WTC11 (cell line): ENCODE results near the gene RYR2. TPM values are rescaled to one million over a fixed set of nuclear protein-coding genes. Genes with fewer than 3 reads are reported as not detected.

Experiments
- ATAC-seq: fragments of 200-7000 bp; cut with Tn5 transposase; 2 replicates; pipeline ENCODE4 v1.10.0; 2021; ENCODE audit warnings: mild to moderate bottlenecking, moderate library complexity
- CTCF ChIA-PET: fragments of 300-600 bp; sonication (Branson Sonifier 250); formaldehyde crosslinking; loops from one replicate; lab custom pipeline; 2021; ENCODE audit warnings: antibody characterized with exemption; lab: Charles Lee
- POLR2A ChIA-PET: fragments of 350-600 bp; sonication (Branson Sonifier 250); formaldehyde crosslinking; loops from one replicate; lab custom pipeline; 2021; ENCODE audit warnings: antibody characterized with exemption; lab: Charles Lee
- DNase-seq: peaks from one replicate; pipeline ENCODE4 v3.0.0; 2021; ENCODE audit warnings: low spot score
- H3K27ac Mint-ChIP-seq: 2 replicates; pipeline ENCODE4 v1.8.0; 2021; ENCODE audit warnings: mixed read lengths
- H3K27me3 Mint-ChIP-seq: 2 replicates; pipeline ENCODE4 v1.8.0; 2021; ENCODE audit warnings: low read depth, mild to moderate bottlenecking, moderate library complexity, mixed read lengths
- H3K36me3 Mint-ChIP-seq: 2 replicates; pipeline ENCODE4 v1.8.0; 2021; ENCODE audit warnings: mixed read lengths
- H3K4me1 Mint-ChIP-seq: 2 replicates; pipeline ENCODE4 v1.8.0; 2022; ENCODE audit warnings: mixed read lengths
- H3K4me3 Mint-ChIP-seq: 2 replicates; pipeline ENCODE4 v1.8.0; 2021; ENCODE audit warnings: mild to moderate bottlenecking, moderate library complexity, mixed read lengths
- H3K9me3 Mint-ChIP-seq: 2 replicates; pipeline ENCODE4 v1.8.0; 2021; ENCODE audit warnings: mixed read lengths
- ATF2 ChIP-seq: sonication (generic); formaldehyde crosslinking; IDR thresholded peaks from 2 replicates; pipeline ENCODE4 v1.8.1; 2022; ENCODE audit warnings: low read depth, missing genetic modification reagents, borderline replicate concordance
- ATF3 ChIP-seq: sonication (generic); formaldehyde crosslinking; conservative IDR thresholded peaks from 2 replicates; pipeline ENCODE4 v1.8.1; 2022; ENCODE audit warnings: mild to moderate bottlenecking, missing genetic modification reagents
- CREB1 ChIP-seq: sonication (generic); formaldehyde crosslinking; IDR thresholded peaks from 2 replicates; pipeline ENCODE4 v1.8.0; 2023; ENCODE audit warnings: mild to moderate bottlenecking, missing genetic modification reagents
- E2F1 ChIP-seq: sonication (generic); formaldehyde crosslinking; IDR thresholded peaks from 2 replicates; pipeline ENCODE4 v1.8.0; 2022; ENCODE audit warnings: mild to moderate bottlenecking, missing genetic modification reagents
- ERG ChIP-seq: fragments of 250-450 bp; sonication (Bioruptor Pico); IDR thresholded peaks from 2 replicates; pipeline ENCODE4 v1.8.0; 2021; ENCODE audit warnings: mild to moderate bottlenecking
- FOXK1 ChIP-seq: sonication (generic); formaldehyde crosslinking; IDR thresholded peaks from 2 replicates; pipeline ENCODE4 v1.8.0; 2022; ENCODE audit warnings: mild to moderate bottlenecking, moderate library complexity, missing genetic modification reagents
- FOXP1 ChIP-seq: sonication (generic); formaldehyde crosslinking; IDR thresholded peaks from 2 replicates; pipeline ENCODE4 v1.8.0; 2022; ENCODE audit warnings: missing genetic modification reagents, mild to moderate bottlenecking, moderate library complexity, borderline replicate concordance
- GTF2I ChIP-seq: fragments of 250-450 bp; sonication (Bioruptor Pico); conservative IDR thresholded peaks from 2 replicates; pipeline ENCODE4 v1.4.0; 2021; ENCODE audit warnings: mild to moderate bottlenecking
- JAZF1 ChIP-seq: fragments of 250-450 bp; sonication (Bioruptor Pico); IDR thresholded peaks from 2 replicates; pipeline ENCODE4 v1.9.0; 2021; ENCODE audit warnings: moderate library complexity, mild to moderate bottlenecking, inconsistent platforms
- NFATC4 ChIP-seq: fragments of 250-450 bp; sonication (Bioruptor Pico); IDR thresholded peaks from 2 replicates; pipeline ENCODE4 v1.9.0; 2021; ENCODE audit warnings: mild to moderate bottlenecking
- NR1H2 ChIP-seq: sonication (generic); formaldehyde crosslinking; IDR thresholded peaks from 2 replicates; pipeline ENCODE4 v1.9.0; 2021; ENCODE audit warnings: mild to moderate bottlenecking, moderate library complexity, missing genetic modification reagents
- PRRX2 ChIP-seq: fragments of 250-450 bp; sonication (Bioruptor Pico); IDR thresholded peaks from 2 replicates; pipeline ENCODE4 v1.8.0; 2021; ENCODE audit warnings: mild to moderate bottlenecking
- RELA ChIP-seq: sonication (generic); formaldehyde crosslinking; IDR thresholded peaks from 2 replicates; pipeline ENCODE4 v1.8.1; 2022; ENCODE audit warnings: missing genetic modification reagents, mild to moderate bottlenecking, borderline replicate concordance
- SOX15 ChIP-seq: fragments of 250-450 bp; sonication (Bioruptor Pico); IDR thresholded peaks from 2 replicates; pipeline ENCODE4 v1.9.0; 2021; ENCODE audit warnings: mild to moderate bottlenecking
- USF2 ChIP-seq: sonication (generic); formaldehyde crosslinking; IDR thresholded peaks from 2 replicates; pipeline ENCODE4 v1.8.1; 2023; ENCODE audit warnings: mild to moderate bottlenecking, missing genetic modification reagents, moderate library complexity
- ZBTB43 ChIP-seq: sonication (generic); formaldehyde crosslinking; IDR thresholded peaks from 2 replicates; pipeline ENCODE4 v1.8.1; 2023; ENCODE audit warnings: mild to moderate bottlenecking, missing genetic modification reagents
- ZMAT4 ChIP-seq: fragments of 250-450 bp; sonication (Bioruptor Pico); IDR thresholded peaks from 2 replicates; pipeline ENCODE4 v1.9.0; 2021; ENCODE audit warnings: mild to moderate bottlenecking
- ZNF121 ChIP-seq: sonication (generic); formaldehyde crosslinking; IDR thresholded peaks from 2 replicates; pipeline ENCODE4 v1.8.0; 2023; ENCODE audit warnings: missing genetic modification reagents
- ZNF263 ChIP-seq: sonication (generic); formaldehyde crosslinking; IDR thresholded peaks from 2 replicates; pipeline ENCODE4 v1.8.1; 2022; ENCODE audit warnings: low read depth, mild to moderate bottlenecking, moderate library complexity, missing genetic modification reagents
- ZNF281 ChIP-seq: sonication (generic); formaldehyde crosslinking; IDR thresholded peaks from 2 replicates; pipeline ENCODE4 v1.8.0; 2023; ENCODE audit warnings: mild to moderate bottlenecking, missing genetic modification reagents
- ZNF416 ChIP-seq: fragments of 250-450 bp; sonication (Bioruptor Pico); IDR thresholded peaks from 2 replicates; pipeline ENCODE4 v1.9.0; 2021; ENCODE audit warnings: mild to moderate bottlenecking, inconsistent platforms
- ZNF425 ChIP-seq: fragments of 250-450 bp; sonication (Bioruptor Pico); conservative IDR thresholded peaks from 2 replicates; pipeline ENCODE4 v1.9.0; 2021; ENCODE audit warnings: mild to moderate bottlenecking
- ZNF512 ChIP-seq: sonication (generic); formaldehyde crosslinking; IDR thresholded peaks from 2 replicates; pipeline ENCODE4 v1.8.1; 2022; ENCODE audit warnings: missing genetic modification reagents, borderline replicate concordance
- total RNA-seq: library from RNA; stranded (reverse); gene quantifications from 3 replicates; pipeline ENCODE4 v1.2.3, GENCODE V29; 2021

RYR2 gene
- total RNA-seq, 1 experiment from 2014 or later: 7.9 TPM

- ChIA-PET POLR2A (interaction anchor here (0.5 kb wide), 1 partner anchor 132 kb away, joined by 3 read pairs; no protein-coding TSS in a partner anchor), CTCF (interaction anchor here (1.0 kb wide), 1 partner anchor 127 kb away, joined by 3 read pairs; no protein-coding TSS in a partner anchor)
- peaks cover 13% of the 10 kb centered on the region for H3K4me1 Mint-ChIP-seq
- H3K27me3 Mint-ChIP-seq: no peaks in the 10 kb centered on the region
- peaks cover 10% of the 10 kb centered on the region for H3K36me3 Mint-ChIP-seq
- peak; percentile 69 for ATAC-seq
- no peak overlapping the region for H3K27ac Mint-ChIP-seq
- no peak for TF ChIP-seq ZNF416
- TF ChIP-seq RELA (CRISPR knock-in tag): no peak
- no peak for TF ChIP-seq ERG
- TF ChIP-seq JAZF1: no peak
- TF ChIP-seq GTF2I: no peak
- TF ChIP-seq ATF2 (CRISPR knock-in tag): no peak
- TF ChIP-seq ZNF263 (CRISPR knock-in tag): no peak
- no peak for TF ChIP-seq FOXP1 (CRISPR knock-in tag)
- no peak for TF ChIP-seq PRRX2 (CRISPR knock-in tag)
- TF ChIP-seq ZNF281 (CRISPR knock-in tag): no peak
- no peak for TF ChIP-seq E2F1 (CRISPR knock-in tag)
- TF ChIP-seq ZNF512 (CRISPR knock-in tag): no peak
- TF ChIP-seq SOX15 (CRISPR knock-in tag): no peak
- TF ChIP-seq NFATC4: no peak
- peaks cover 6% of the 10 kb centered on the region; the same call in 1 of the 2 replicates for H3K9me3 Mint-ChIP-seq
- no peak for DNase-seq
- H3K4me3 Mint-ChIP-seq: no peak overlapping the region
Observed at GRCh38 chr1:237672748-237673147, 630.8 kb downstream of the RYR2 start.

- no peak for DNase-seq
- ChIA-PET CTCF (no interaction called here), POLR2A (no interaction called here)
- no peak overlapping the region for H3K4me3 Mint-ChIP-seq
- ATAC-seq: no peak
- H3K27ac Mint-ChIP-seq: no peak overlapping the region
- H3K27me3 Mint-ChIP-seq: no peaks in the 10 kb centered on the region
- H3K9me3 Mint-ChIP-seq: peaks cover under 1% of the 10 kb centered on the region; the same call in 1 of the 2 replicates
- H3K36me3 Mint-ChIP-seq: peaks cover 3% of the 10 kb centered on the region
- peaks cover 13% of the 10 kb centered on the region for H3K4me1 Mint-ChIP-seq
- no peak for TF ChIP-seq ZBTB43 (CRISPR knock-in tag)
- TF ChIP-seq ZNF121 (CRISPR knock-in tag): no peak
- TF ChIP-seq FOXK1 (CRISPR knock-in tag): no peak
- TF ChIP-seq NR1H2: no peak
- no peak for TF ChIP-seq JAZF1
- TF ChIP-seq ATF3 (CRISPR knock-in tag): no peak
- no peak for TF ChIP-seq CREB1
- TF ChIP-seq USF2 (CRISPR knock-in tag): no peak
- no peak for TF ChIP-seq ZMAT4
- no peak for TF ChIP-seq ZNF425 (CRISPR knock-in tag)
Observed at GRCh38 chr1:237673631-237674030, 631.6 kb downstream of the RYR2 start.
